HEK293T (cell line): ENCODE results near the gene VILL.

Experiments
- BHLHE40 ChIP-seq: fragments of 450-650 bp; IDR thresholded peaks from 2 replicates; pipeline ENCODE4 v1.6.1; 2016; ENCODE audit warnings: mild to moderate bottlenecking, moderate library complexity, borderline replicate concordance
- FOXA1 ChIP-seq: fragments of 450-650 bp; IDR thresholded peaks from 2 replicates; pipeline ENCODE4 v1.6.1; 2016; ENCODE audit warnings: mild to moderate bottlenecking
- FOXK2 ChIP-seq: fragments of 450-650 bp; IDR thresholded peaks from 2 replicates; pipeline ENCODE4 v1.6.1; 2016; ENCODE audit warnings: mild to moderate bottlenecking
- L3MBTL2 ChIP-seq: fragments of 450-650 bp; conservative IDR thresholded peaks from 2 replicates; pipeline ENCODE4 v1.6.1; 2016; ENCODE audit warnings: mild to moderate bottlenecking
- SP1 ChIP-seq: fragments of 450-650 bp; IDR thresholded peaks from 2 replicates; pipeline ENCODE4 v1.6.1; 2017

DNA sequence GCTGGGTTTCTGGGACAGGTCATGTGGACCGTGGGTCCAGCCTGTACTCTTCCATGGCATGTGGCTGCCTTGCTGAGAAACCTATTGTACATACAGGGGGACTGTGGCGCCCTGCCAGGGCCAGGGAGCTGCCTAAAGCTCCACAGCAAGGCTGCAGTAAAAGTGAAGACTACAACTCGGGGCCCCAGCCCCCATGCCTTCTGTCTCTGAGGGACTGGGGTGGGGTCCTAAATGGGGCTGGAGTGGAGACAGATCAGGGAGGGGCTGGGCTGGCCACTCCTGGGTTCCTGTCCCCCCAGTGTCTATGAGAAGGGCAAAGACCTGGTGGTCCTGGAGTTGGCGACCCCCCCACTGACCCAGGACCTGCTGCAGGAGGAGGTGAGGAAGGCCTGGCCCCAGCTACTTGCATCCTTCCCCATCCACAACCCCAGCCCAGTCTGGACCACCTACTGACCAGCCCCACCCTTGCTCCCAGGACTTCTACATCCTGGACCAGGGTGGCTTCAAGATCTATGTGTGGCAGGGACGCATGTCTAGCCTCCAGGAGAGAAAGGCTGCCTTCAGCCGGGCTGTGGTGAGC is 7.3 kb downstream of the VILL start:
- no peak for TF ChIP-seq FOXA1
- TF ChIP-seq SP1: no peak
- TF ChIP-seq L3MBTL2: no peak
- no peak for TF ChIP-seq FOXK2
- no peak for TF ChIP-seq BHLHE40
